ENCODE data around the gene SAMD11. TPM values are rescaled to one million over a fixed set of nuclear protein-coding genes. Genes with fewer than 3 reads are reported as not detected.

Gene SAMD11
- total RNA-seq, 1 experiment from 2014 or later: 13.5 TPM

DNA sequence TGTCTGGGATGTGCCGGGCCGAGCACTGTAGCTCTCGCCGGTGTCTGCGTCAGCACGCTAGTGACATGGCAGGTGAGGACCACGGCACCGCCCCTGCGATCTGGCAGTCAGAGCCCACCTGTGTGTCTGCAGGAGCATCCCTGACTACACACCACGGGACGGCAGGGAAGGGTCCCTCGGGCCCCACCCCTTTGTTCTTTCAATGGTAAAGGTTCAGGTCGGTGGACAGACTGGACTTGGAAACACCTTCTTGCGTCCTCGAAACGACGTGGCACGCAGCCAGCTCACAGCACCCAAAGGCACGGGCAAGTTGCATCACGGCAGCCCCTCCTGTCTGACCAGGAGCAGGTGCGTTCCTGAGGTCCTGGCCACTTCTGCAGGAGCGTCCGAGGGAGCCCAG, 3.7 kb upstream of the SAMD11 start:
- no peak for DNase-seq
- Histone ChIP-seq H2BK5ac (ENCODE audit: insufficient read length, low read length) (no peak overlapping the region), H2BK120ac (ENCODE audit: low read depth, low read length, poor library complexity, severe bottlenecking) (no peak overlapping the region), H2AK5ac (ENCODE audit: insufficient read length, low read length) (no peak overlapping the region), H3K9me3 (ENCODE audit: control insufficient read depth, low read depth, low read length) (no peaks in the 10 kb centered on the region), H3K23me2 (ENCODE audit: insufficient read length, low read depth, low read length, poor library complexity, severe bottlenecking) (peaks cover 6% of the 10 kb centered on the region), H3K56ac (ENCODE audit: insufficient read length, low read depth, low read length) (no peak overlapping the region), H3K9ac (ENCODE audit: extremely low read depth, insufficient read length, low read length) (no peak overlapping the region), H3K4me1 (ENCODE audit: insufficient read depth, low read length) (no peaks in the 10 kb centered on the region), H3K27me3 (ENCODE audit: insufficient read depth, low read length) (peaks cover 47% of the 10 kb centered on the region), H4K5ac (ENCODE audit: insufficient read length, low read depth, low read length) (no peak overlapping the region), H3K4ac (ENCODE audit: low read depth, low read length) (no peak overlapping the region), H4K91ac (ENCODE audit: insufficient read length, low read depth, low read length) (no peak overlapping the region), H2BK12ac (ENCODE audit: insufficient read length, low read depth, low read length) (no peak overlapping the region), H3K27ac (ENCODE audit: insufficient read length, low read depth, low read length) (no peak overlapping the region), H3K79me2 (ENCODE audit: insufficient read depth, low read length) (no peaks in the 10 kb centered on the region), H2BK20ac (ENCODE audit: low read depth, low read length, poor library complexity, severe bottlenecking) (no peak overlapping the region), H2AFZ (ENCODE audit: low read length) (no peak overlapping the region), H3K14ac (ENCODE audit: insufficient read depth, low read length) (no peak overlapping the region), H4K20me1 (ENCODE audit: control insufficient read depth, insufficient read depth, insufficient read length) (peaks cover 6% of the 10 kb centered on the region), H3K18ac (ENCODE audit: insufficient read length, low read depth, low read length) (no peak overlapping the region), H4K8ac (replicated peaks; ENCODE audit: insufficient read length, low read depth, low read length) (no peak overlapping the region), H2BK15ac (ENCODE audit: low read depth, low read length) (no peak overlapping the region), H3K23ac (ENCODE audit: insufficient read length, low read depth, low read length) (no peak overlapping the region), H3K79me1 (ENCODE audit: insufficient read depth, low read depth, low read length, poor library complexity, severe bottlenecking) (no peaks in the 10 kb centered on the region), H3T11ph (ENCODE audit: low read length) (no peak overlapping the region), H3K4me2 (ENCODE audit: insufficient read depth, insufficient read length, low read length) (no peak overlapping the region)
- no peak overlapping the region for H3K4me3 Mint-ChIP-seq
- peaks cover 2 to 5% of the 10 kb centered on the region in 2 experiments; a peak in 2 of 5 replicates for H3K9me3 Mint-ChIP-seq
- H3K27me3 Mint-ChIP-seq (ENCODE audit: low read depth): peaks cover 92% of the 10 kb centered on the region
- H3K27ac Mint-ChIP-seq: no peak overlapping the region
- peaks cover 0 to 4% (median 0%) of the 10 kb centered on the region in 3 experiments; a peak in 3 of 7 replicates for H3K36me3 Mint-ChIP-seq (ENCODE audit: insufficient read depth in 1 of 3, low read depth in 3 of 3)
- peaks cover 17 to 22% of the 10 kb centered on the region in 2 experiments for H3K4me1 Mint-ChIP-seq
- TF ChIP-seq, protein P1, sequence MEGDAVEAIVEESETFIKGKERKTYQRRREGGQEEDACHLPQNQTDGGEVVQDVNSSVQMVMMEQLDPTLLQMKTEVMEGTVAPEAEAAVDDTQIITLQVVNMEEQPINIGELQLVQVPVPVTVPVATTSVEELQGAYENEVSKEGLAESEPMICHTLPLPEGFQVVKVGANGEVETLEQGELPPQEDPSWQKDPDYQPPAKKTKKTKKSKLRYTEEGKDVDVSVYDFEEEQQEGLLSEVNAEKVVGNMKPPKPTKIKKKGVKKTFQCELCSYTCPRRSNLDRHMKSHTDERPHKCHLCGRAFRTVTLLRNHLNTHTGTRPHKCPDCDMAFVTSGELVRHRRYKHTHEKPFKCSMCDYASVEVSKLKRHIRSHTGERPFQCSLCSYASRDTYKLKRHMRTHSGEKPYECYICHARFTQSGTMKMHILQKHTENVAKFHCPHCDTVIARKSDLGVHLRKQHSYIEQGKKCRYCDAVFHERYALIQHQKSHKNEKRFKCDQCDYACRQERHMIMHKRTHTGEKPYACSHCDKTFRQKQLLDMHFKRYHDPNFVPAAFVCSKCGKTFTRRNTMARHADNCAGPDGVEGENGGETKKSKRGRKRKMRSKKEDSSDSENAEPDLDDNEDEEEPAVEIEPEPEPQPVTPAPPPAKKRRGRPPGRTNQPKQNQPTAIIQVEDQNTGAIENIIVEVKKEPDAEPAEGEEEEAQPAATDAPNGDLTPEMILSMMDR (conservative IDR thresholded peaks at IDR 0.05): no peak
- no CpG with 5 or more reads among the region's 23 CpGs for WGBS (ENCODE audit: extremely low coverage, insufficient read length, low lambda C conversion rate)

Measured in H9 (cell line).